HG03342 (cell line): ENCODE data around the gene OBSCN.

ENCODE experiments used
- ATAC-seq: cut with Tn5 transposase; IDR thresholded peaks from one replicate; pipeline ENCODE4 v1.9.1; 2021; ENCODE audit warnings: mild to moderate bottlenecking, moderate library complexity; ENCODE audit not compliant: unreplicated experiment

Gene OBSCN

GRCh38 chr1:228286505-228287417 lies 78.9 kb downstream of the OBSCN start:
- no peak for ATAC-seq

DNA sequence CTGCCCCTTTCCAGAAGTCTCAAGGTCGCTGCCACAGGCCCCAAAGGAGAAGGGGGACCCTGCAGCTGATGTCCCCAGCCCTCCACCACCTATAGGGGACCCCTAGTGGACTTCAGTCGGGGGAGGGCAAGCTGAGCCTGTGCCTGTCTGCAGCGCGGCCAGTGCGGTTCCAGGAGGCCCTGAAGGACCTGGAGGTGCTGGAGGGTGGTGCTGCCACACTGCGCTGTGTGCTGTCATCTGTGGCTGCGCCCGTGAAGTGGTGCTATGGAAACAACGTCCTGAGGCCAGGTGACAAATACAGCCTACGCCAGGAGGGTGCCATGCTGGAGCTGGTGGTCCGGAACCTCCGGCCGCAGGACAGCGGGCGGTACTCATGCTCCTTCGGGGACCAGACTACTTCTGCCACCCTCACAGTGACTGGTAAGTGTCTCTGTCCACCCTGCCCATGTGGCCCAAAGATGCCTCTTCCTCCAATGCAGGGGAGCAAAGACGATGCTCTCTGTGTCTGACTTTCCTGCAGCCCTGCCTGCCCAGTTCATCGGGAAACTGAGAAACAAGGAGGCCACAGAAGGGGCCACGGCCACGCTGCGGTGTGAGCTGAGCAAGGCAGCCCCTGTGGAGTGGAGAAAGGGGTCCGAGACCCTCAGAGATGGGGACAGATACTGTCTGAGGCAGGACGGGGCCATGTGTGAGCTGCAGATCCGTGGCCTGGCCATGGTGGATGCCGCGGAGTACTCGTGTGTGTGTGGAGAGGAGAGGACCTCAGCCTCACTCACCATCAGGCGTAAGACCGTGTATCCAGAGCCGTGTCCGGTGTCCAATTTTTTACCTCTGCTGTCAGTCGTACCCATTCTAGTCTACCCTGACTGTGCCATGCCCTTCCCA lies 79.9 kb downstream of the OBSCN start:
- no peak for ATAC-seq

DNA sequence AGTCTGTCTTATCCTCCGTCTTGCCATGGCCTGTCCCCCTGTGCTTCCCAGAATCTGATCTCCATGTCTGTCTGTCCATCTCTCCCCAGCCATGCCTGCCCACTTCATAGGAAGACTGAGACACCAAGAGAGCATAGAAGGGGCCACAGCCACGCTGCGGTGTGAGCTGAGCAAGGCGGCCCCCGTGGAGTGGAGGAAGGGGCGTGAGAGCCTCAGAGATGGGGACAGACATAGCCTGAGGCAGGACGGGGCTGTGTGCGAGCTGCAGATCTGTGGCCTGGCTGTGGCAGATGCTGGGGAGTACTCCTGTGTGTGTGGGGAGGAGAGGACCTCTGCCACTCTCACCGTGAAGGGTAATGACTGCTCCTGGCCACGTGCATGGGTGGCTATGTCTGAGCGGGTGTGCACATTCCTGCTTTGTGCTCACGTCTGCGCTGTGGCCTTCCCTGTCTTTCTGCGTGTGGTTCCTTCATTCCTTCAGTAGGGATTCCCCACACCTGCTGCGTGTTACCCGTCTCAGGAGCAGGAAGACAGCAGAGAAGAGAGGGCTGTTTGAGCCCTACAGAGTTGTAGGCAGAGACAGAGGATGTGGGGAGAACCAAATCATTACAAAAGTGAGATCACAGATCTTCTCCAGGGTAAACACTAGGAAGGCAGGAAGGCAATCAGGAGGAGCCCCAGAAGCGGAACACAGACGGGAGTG lies 80.8 kb downstream of the OBSCN start:
- no peak for ATAC-seq

- ATAC-seq = no peak
Observed at GRCh38 chr1:228289239-228289849, 81.5 kb downstream of the OBSCN start.

GRCh38 chr1:228289996-228290881 lies 82.4 kb downstream of the OBSCN start:
- no peak for ATAC-seq

- ATAC-seq = no peak
Observed at GRCh38 chr1:228291906-228292608, 84.2 kb downstream of the OBSCN start.

- ATAC-seq = no peak
Observed at GRCh38 chr1:228292609-228292911, 84.7 kb downstream of the OBSCN start.

GRCh38 chr1:228293393-228293792 lies 85.5 kb downstream of the OBSCN start:
- ATAC-seq = no peak

- no peak for ATAC-seq
Observed at GRCh38 chr1:228293816-228294500, 86.1 kb downstream of the OBSCN start.

DNA sequence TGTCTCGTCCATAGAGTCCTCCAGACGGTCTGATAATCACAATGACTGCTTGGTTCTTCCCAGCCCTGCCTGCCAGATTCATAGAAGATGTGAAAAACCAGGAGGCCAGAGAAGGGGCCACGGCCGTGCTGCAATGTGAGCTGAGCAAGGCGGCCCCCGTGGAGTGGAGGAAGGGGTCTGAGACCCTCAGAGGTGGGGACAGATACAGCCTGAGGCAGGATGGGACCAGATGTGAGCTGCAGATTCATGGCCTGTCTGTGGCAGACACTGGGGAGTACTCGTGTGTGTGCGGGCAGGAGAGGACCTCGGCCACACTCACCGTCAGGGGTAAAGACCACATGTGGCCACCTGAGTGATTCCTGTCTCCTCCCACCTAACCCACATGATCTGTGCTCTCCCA lies 86.9 kb downstream of the OBSCN start:
- ATAC-seq = no peak

DNA sequence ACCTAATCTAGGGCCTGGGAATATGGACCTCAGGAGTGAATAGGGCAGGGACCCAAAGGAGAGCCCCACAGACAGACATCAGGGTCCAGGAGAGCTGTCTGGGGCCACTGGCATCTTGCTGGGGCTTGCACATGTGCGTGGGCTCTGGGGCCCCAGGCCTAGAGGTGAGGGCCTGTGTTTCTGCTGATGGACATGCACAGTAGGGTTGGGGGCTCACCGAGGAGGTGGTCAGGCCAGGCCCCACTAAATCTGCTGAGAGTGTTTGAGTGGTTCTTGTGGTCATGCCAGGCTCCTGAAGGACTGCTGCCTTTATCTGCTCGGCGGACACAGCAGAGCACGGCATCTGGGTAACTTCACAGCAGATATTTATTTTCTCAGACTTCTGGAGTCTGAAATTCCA lies 87.4 kb downstream of the OBSCN start:
- ATAC-seq = no peak

- no peak for ATAC-seq
Observed at GRCh38 chr1:228295981-228296380, 88.1 kb downstream of the OBSCN start.

DNA sequence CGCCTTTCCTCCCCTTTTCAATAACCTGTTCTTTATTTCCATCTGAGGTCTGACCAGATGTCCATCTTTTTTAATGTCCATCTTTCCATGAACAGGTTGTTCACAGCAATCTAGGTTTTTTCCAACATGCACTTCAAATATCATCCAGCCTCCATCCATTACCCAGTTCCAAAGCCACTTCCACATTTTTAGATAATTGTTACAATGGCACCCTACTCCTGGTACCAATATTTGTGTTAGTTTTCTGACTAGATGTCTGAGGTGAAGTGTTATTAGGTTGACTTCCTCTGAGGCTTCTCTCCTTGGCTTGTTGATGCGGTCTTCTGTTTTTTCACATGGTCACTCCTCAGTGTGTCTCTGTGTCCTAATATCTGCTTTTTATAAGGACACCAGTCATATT lies 89.4 kb downstream of the OBSCN start:
- ATAC-seq = no peak

- ATAC-seq = no peak
Observed at GRCh38 chr1:228297822-228298221, 90.0 kb downstream of the OBSCN start.

GRCh38 chr1:228298471-228298870 lies 90.6 kb downstream of the OBSCN start:
- no peak for ATAC-seq

GRCh38 chr1:228299211-228299610 lies 91.4 kb downstream of the OBSCN start:
- ATAC-seq = no peak

GRCh38 chr1:228299901-228300300 lies 92.1 kb downstream of the OBSCN start:
- ATAC-seq = no peak

DNA sequence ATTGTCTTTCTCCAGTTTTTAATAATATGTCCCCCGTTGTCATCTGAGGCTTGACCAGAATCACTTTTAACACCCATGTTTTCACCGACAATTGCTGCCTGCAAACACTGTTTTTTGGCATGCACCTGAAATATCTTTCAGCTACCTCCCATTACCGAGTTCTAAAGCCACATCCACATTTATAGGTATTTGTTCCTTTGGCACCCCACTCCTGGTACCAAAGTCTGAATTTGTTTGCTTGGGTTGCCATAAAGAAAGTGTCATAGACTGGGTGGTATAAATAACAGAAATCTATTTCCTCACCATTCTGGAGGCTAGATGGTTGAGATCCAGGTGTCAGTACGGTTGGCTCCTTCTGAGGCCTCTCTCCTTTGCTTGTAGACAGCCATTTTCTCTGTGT lies 94.2 kb downstream of the OBSCN start:
- ATAC-seq = no peak

DNA sequence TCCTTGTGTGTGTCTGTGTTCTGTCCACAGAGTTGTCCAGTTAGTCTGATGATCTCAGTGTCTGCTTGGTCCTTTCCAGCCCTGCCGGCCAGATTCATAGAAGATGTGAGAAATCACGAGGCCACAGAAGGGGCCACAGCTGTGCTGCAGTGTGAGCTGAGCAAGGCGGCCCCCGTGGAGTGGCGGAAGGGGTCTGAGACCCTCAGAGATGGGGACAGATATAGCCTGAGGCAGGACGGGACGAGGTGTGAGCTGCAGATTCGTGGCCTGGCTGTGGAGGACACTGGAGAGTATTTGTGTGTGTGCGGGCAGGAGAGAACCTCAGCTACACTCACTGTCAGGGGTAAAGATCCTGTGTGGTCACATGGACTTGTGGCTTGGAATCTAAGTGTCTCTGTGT lies 95.8 kb downstream of the OBSCN start:
- ATAC-seq = no peak
